DND-41 (cell line): ENCODE results near the gene PCDH7.

Experiments used
- EZH2 ChIP-seq: IDR thresholded peaks from 3 replicates; pipeline ENCODE4 v1.6.1; 2012; ENCODE audit warnings: borderline replicate concordance, low read depth, mild to moderate bottlenecking, moderate library complexity, low read length, inconsistent platforms; ENCODE audit not compliant: severe bottlenecking
- TF ChIP-seq, protein P1 (sequence below): IDR thresholded peaks from 2 replicates; pipeline ENCODE4 v1.5.1; 2012; ENCODE audit warnings: borderline replicate concordance, low read length, moderate library complexity, mild to moderate bottlenecking; ENCODE audit not compliant: poor library complexity, severe bottlenecking; ENCODE audit errors: extremely low read depth

DNA sequence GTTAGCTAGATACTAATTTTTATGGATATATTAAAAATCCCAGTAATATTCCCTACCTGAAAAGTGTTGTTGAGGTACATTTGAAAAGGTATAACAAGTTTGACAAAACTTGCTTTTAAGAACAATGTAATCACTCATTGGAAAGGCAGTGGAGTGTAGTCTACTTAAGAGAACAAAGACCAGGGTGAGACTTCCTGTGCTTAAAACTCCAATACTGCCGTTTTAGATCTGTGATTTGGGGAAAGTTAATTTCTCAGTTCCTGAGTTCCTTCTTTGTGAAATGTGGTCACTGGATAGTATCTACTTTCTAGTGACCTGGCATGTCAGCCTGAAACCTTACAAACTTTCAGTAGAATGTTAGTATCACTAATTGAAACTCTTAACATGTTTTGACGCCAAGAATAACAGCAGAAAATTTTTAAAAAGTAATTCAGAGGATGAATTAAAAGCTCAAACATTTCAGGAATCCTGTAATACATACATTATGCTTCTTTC lies 56.8 kb downstream of the PCDH7 start:
- TF ChIP-seq, protein P1, sequence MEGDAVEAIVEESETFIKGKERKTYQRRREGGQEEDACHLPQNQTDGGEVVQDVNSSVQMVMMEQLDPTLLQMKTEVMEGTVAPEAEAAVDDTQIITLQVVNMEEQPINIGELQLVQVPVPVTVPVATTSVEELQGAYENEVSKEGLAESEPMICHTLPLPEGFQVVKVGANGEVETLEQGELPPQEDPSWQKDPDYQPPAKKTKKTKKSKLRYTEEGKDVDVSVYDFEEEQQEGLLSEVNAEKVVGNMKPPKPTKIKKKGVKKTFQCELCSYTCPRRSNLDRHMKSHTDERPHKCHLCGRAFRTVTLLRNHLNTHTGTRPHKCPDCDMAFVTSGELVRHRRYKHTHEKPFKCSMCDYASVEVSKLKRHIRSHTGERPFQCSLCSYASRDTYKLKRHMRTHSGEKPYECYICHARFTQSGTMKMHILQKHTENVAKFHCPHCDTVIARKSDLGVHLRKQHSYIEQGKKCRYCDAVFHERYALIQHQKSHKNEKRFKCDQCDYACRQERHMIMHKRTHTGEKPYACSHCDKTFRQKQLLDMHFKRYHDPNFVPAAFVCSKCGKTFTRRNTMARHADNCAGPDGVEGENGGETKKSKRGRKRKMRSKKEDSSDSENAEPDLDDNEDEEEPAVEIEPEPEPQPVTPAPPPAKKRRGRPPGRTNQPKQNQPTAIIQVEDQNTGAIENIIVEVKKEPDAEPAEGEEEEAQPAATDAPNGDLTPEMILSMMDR = no peak
- TF ChIP-seq EZH2 = no peak
